Loucy (cell line): ENCODE results near the gene KCNK3.

Source experiments
- CTCF ChIP-seq: fragments of 200-600 bp; sonication (generic); conservative IDR thresholded peaks from 2 replicates; pipeline ENCODE4 v1.5.1; 2014; ENCODE audit warnings: mild to moderate bottlenecking, antibody characterized with exemption, low read length
- EZH2phosphoT487 ChIP-seq: fragments of 200-600 bp; IDR thresholded peaks from 2 replicates; pipeline ENCODE4 v1.6.1; 2018; ENCODE audit warnings: antibody characterized with exemption, mild to moderate bottlenecking, moderate library complexity, borderline replicate concordance

GRCh38 chr2:26720322-26721114, 28.0 kb downstream of the KCNK3 start:
- no peak for TF ChIP-seq CTCF
- no peak for TF ChIP-seq EZH2phosphoT487
